Measurements from ENCODE around the gene H1-8.
A peak's percentile ranks its signal among the peaks of the same experiment; 100 is the strongest.

The H1-8 gene

GRCh38 chr3:129531699-129532098 is 11.3 kb upstream of the H1-8 start:
- DNase-seq: no peak
- Mint-ChIP-seq H3K27me3 (ENCODE audit: low read depth, poor library complexity) (peaks cover 22% of the 10 kb centered on the region), H3K27ac (no peak overlapping the region), H3K9me3 (no peaks in the 10 kb centered on the region), H3K4me1 (peaks cover 47% of the 10 kb centered on the region), H3K4me3 (no peak overlapping the region), H3K36me3 (ENCODE audit: low read depth) (no peaks in the 10 kb centered on the region)
- TF ChIP-seq, protein P1, sequence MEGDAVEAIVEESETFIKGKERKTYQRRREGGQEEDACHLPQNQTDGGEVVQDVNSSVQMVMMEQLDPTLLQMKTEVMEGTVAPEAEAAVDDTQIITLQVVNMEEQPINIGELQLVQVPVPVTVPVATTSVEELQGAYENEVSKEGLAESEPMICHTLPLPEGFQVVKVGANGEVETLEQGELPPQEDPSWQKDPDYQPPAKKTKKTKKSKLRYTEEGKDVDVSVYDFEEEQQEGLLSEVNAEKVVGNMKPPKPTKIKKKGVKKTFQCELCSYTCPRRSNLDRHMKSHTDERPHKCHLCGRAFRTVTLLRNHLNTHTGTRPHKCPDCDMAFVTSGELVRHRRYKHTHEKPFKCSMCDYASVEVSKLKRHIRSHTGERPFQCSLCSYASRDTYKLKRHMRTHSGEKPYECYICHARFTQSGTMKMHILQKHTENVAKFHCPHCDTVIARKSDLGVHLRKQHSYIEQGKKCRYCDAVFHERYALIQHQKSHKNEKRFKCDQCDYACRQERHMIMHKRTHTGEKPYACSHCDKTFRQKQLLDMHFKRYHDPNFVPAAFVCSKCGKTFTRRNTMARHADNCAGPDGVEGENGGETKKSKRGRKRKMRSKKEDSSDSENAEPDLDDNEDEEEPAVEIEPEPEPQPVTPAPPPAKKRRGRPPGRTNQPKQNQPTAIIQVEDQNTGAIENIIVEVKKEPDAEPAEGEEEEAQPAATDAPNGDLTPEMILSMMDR (IDR thresholded peaks at IDR 0.05): no peak

DNA sequence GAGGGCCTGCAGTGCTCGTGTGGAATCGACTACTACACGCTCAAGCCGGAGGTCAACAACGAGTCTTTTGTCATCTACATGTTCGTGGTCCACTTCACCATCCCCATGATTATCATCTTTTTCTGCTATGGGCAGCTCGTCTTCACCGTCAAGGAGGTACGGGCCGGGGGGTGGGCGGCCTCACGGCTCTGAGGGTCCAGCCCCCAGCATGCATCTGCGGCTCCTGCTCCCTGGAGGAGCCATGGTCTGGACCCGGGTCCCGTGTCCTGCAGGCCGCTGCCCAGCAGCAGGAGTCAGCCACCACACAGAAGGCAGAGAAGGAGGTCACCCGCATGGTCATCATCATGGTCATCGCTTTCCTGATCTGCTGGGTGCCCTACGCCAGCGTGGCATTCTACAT is 10.7 kb upstream of the H1-8 start:
- Mint-ChIP-seq H3K27ac (no peak overlapping the region), H3K36me3 (ENCODE audit: low read depth) (no peaks in the 10 kb centered on the region), H3K9me3 (no peaks in the 10 kb centered on the region), H3K27me3 (ENCODE audit: low read depth, poor library complexity) (peaks cover 22% of the 10 kb centered on the region), H3K4me3 (no peak overlapping the region), H3K4me1 (peaks cover 41% of the 10 kb centered on the region)
- TF ChIP-seq, protein P1 (IDR thresholded peaks at IDR 0.05): no peak
- DNase-seq: no peak

- no peaks in the 10 kb centered on the region for H3K9me3 Mint-ChIP-seq
- no peak overlapping the region for H3K4me3 Mint-ChIP-seq
- H3K27me3 Mint-ChIP-seq (ENCODE audit: low read depth, poor library complexity): peaks cover 30% of the 10 kb centered on the region
- TF ChIP-seq, protein P1 (IDR thresholded peaks at IDR 0.05): no peak
- H3K36me3 Mint-ChIP-seq (ENCODE audit: low read depth): no peaks in the 10 kb centered on the region
- no peak overlapping the region for H3K27ac Mint-ChIP-seq
- DNase-seq: no peak
- peaks cover 35% of the 10 kb centered on the region for H3K4me1 Mint-ChIP-seq
Observed at GRCh38 chr3:129533406-129533805, 9.6 kb upstream of the H1-8 start.

DNA sequence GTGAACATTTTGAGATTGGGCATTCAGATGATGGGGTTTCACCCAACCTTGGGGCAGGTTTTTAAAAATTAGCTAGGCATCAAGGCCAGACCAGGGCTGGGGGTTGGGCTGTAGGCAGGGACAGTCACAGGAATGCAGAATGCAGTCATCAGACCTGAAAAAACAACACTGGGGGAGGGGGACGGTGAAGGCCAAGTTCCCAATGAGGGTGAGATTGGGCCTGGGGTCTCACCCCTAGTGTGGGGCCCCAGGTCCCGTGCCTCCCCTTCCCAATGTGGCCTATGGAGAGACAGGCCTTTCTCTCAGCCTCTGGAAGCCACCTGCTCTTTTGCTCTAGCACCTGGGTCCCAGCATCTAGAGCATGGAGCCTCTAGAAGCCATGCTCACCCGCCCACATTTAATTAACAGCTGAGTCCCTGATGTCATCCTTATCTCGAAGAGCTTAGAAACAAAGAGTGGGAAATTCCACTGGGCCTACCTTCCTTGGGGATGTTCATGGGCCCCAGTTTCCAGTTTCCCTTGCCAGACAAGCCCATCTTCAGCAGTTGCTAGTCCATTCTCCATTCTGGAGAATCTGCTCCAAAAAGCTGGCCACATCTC is 8.4 kb upstream of the H1-8 start:
- TF ChIP-seq, protein P1 (IDR thresholded peaks at IDR 0.05): no peak
- Mint-ChIP-seq H3K4me1 (peaks cover 41% of the 10 kb centered on the region), H3K27me3 (ENCODE audit: low read depth, poor library complexity) (peaks cover 30% of the 10 kb centered on the region), H3K36me3 (ENCODE audit: low read depth) (no peaks in the 10 kb centered on the region), H3K4me3 (no peak overlapping the region), H3K9me3 (no peaks in the 10 kb centered on the region), H3K27ac (peak overlapping the region; percentile 62)
- no peak for DNase-seq

- no peak overlapping the region for H3K27ac Mint-ChIP-seq
- peaks cover 30% of the 10 kb centered on the region for H3K27me3 Mint-ChIP-seq (ENCODE audit: low read depth, poor library complexity)
Observed at GRCh38 chr3:129535075-129535474, 7.9 kb upstream of the H1-8 start.

GRCh38 chr3:129536374-129536667 is 6.7 kb upstream of the H1-8 start:
- H3K27ac Mint-ChIP-seq: no peak overlapping the region
- H3K4me1 Mint-ChIP-seq: peaks cover 43% of the 10 kb centered on the region
- TF ChIP-seq, protein P1 (IDR thresholded peaks at IDR 0.05): no peak
- no peaks in the 10 kb centered on the region for H3K9me3 Mint-ChIP-seq
- H3K36me3 Mint-ChIP-seq (ENCODE audit: low read depth): no peaks in the 10 kb centered on the region
- DNase-seq: no peak
- H3K27me3 Mint-ChIP-seq (ENCODE audit: low read depth, poor library complexity): peaks cover 23% of the 10 kb centered on the region
- H3K4me3 Mint-ChIP-seq: no peak overlapping the region

More at GRCh38 chr3:129535075-129535474, 7.9 kb upstream of the H1-8 start:
- DNase-seq: no peak
- Mint-ChIP-seq H3K4me3 (no peak overlapping the region), H3K36me3 (ENCODE audit: low read depth) (no peaks in the 10 kb centered on the region), H3K4me1 (peaks cover 41% of the 10 kb centered on the region), H3K9me3 (no peaks in the 10 kb centered on the region)
- TF ChIP-seq, protein P1 (IDR thresholded peaks at IDR 0.05): no peak
